Dermis blood vessel endothelial cell (primary cell): Measurements from ENCODE around the gene DYNAP. TPM values are rescaled to one million over a fixed set of nuclear protein-coding genes. Genes with fewer than 3 reads are reported as not detected.

Source experiments
- DNase-seq: peaks from one replicate; pipeline ENCODE4 v3.0.0; 2010
- total RNA-seq: library from RNA; depleted of rRNA; stranded (reverse); fragments of >200 nt; gene quantifications from 2 replicates; pipeline ENCODE4 v1.2.3, GENCODE V29; 2014

Gene DYNAP
- not detected in 2 replicates for total RNA-seq

GRCh38 chr18:54590945-54591344 lies at the start of gene DYNAP:
TSS of gene DYNAP (plus strand) at chr18:54591245. CDS start at chr18:54591283, 38 bp downstream.
- no peak for DNase-seq

GRCh38 chr18:54551590-54551989 lies 39.5 kb upstream of the DYNAP start:
- DNase-seq: no peak

- no peak for DNase-seq
Observed at GRCh38 chr18:54555286-54555685, 35.8 kb upstream of the DYNAP start.

GRCh38 chr18:54555996-54556395 lies 35.0 kb upstream of the DYNAP start:
- DNase-seq: no peak

- DNase-seq: no peak
Observed at GRCh38 chr18:54557958-54558357, 33.1 kb upstream of the DYNAP start.

- peak; percentile 47 for DNase-seq
Observed at GRCh38 chr18:54558609-54559585, 32.1 kb upstream of the DYNAP start.

- no peak for DNase-seq
Observed at GRCh38 chr18:54561706-54562267, 29.3 kb upstream of the DYNAP start.

GRCh38 chr18:54580202-54580729 lies 10.8 kb upstream of the DYNAP start:
- no peak for DNase-seq

GRCh38 chr18:54584065-54584464 lies 7.0 kb upstream of the DYNAP start:
- DNase-seq: no peak

GRCh38 chr18:54585743-54586142 lies 5.3 kb upstream of the DYNAP start:
- no peak for DNase-seq

- DNase-seq: no peak
Observed at GRCh38 chr18:54604211-54604610, 13.2 kb downstream of the DYNAP start.

- no peak for DNase-seq
Observed at GRCh38 chr18:54606835-54607212, 15.8 kb downstream of the DYNAP start.

GRCh38 chr18:54607213-54608027 lies 16.4 kb downstream of the DYNAP start:
- DNase-seq: peak; percentile 12

- peak; percentile 2 for DNase-seq
Observed at GRCh38 chr18:54608028-54608642, 17.1 kb downstream of the DYNAP start.

GRCh38 chr18:54611816-54612215 lies 20.8 kb downstream of the DYNAP start:
- no peak for DNase-seq

GRCh38 chr18:54612237-54612636 lies 21.2 kb downstream of the DYNAP start:
- DNase-seq: no peak

GRCh38 chr18:54613174-54613573 lies 22.1 kb downstream of the DYNAP start:
- no peak for DNase-seq

- DNase-seq: no peak
Observed at GRCh38 chr18:54616220-54616848, 25.3 kb downstream of the DYNAP start.

- no peak for DNase-seq
Observed at GRCh38 chr18:54622084-54622483, 31.0 kb downstream of the DYNAP start.

- DNase-seq: no peak
Observed at GRCh38 chr18:54626779-54627178, 35.7 kb downstream of the DYNAP start.

- DNase-seq: no peak
Observed at GRCh38 chr18:54630963-54631362, 39.9 kb downstream of the DYNAP start.

GRCh38 chr18:54636217-54636616 lies 45.2 kb downstream of the DYNAP start:
- DNase-seq: no peak
